Measurements from ENCODE around the gene PLCB3.
"Not testable (repeated sequence)": the region's sequence is repeated elsewhere in the genome, so short reads cannot be mapped to it uniquely, and the experiment has no call there.

PLCB3 gene

GRCh38 chr11:64304316-64305072 lies 53.2 kb downstream of the PLCB3 start:
- peak; percentile 94 for DNase-seq (ENCODE audit: low spot score)

- DNase-seq (ENCODE audit: low spot score) = peak; percentile 98
Measured at GRCh38 chr11:64305075-64305690, 53.9 kb downstream of the PLCB3 start, which contains the start of gene ESRRA. Gene ESRRA, plus strand, starts transcription at chr11:64305524. Its CDS starts 1,656 bp downstream, at chr11:64307180.

- DNase-seq (ENCODE audit: low spot score) = peak; percentile 59
Measured at GRCh38 chr11:64305691-64306562, 54.6 kb downstream of the PLCB3 start.

- no peak for DNase-seq (ENCODE audit: low spot score)
Measured at GRCh38 chr11:64306563-64306875, 55.2 kb downstream of the PLCB3 start.

- no peak for DNase-seq (ENCODE audit: low spot score)
Measured at GRCh38 chr11:64306876-64307622, 55.7 kb downstream of the PLCB3 start.

DNA sequence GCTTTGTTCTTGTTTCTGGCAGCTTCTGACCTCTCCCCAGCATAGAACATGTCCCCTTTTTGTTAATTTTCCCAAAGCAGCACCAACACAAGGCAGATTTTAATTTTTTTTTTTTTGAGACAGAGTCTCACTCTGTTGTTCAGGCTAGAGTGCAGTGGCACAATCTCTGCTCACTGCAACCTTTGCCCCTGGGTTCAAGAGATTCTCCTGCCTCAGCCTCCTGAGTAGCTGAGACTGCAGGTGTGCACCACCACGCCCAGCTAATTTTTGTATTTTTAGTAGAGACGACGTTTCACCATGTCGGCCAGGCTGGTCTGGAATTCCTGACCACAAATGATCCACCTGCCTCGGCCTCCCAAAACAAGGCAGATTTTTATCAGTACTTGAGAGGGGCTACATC lies 56.5 kb downstream of the PLCB3 start:
- not testable (repeated sequence) for DNase-seq (ENCODE audit: low spot score)

DNA sequence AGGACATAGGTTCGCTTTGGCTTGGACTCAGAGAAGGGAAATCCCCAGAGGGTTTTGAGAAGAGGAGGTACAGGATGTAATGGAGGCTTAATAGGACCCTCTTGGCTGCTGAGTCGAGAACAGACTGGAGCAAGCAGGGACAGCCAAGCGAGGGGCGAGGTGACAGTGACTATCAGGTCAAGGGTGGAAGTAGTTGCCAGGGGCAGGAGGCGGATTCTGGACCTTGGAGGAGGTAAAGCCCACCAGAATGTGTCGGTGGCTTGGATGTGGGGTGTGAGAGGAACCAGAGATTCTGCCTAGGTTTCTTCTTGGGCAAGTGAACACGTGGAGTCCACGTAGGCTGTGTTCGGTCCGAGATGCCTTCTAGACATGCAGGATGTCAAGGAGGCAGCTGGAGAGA lies 61.6 kb downstream of the PLCB3 start:
- DNase-seq (ENCODE audit: low spot score) = no peak

DNA sequence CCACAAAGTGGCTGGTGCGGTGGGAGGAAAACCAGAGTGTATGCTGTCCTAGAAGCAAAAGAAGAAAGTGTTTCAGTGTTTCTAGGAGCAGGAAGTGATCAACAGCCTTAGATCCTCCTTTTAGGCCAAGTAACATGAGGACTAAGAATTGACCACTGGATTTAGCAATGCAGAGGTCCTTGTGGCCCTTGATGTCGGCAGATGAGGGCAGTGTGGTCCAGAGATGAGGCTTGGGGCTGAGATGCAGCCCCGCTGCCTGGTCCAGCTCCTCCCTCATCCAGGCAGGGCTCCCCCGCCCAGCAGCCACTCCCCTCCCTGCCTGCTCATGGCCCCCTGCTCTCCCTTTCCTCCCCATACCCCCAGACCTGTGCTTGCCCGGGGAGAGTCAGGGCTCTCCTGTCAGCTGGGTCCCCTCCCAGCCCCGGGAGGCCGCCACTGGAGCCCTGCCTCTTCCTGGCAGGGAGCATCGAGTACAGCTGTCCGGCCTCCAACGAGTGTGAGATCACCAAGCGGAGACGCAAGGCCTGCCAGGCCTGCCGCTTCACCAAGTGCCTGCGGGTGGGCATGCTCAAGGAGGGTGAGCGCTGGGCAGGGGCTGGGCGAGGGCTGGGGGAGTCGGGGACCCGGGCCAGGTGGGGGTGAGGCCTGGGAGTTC lies 62.3 kb downstream of the PLCB3 start:
- no peak for DNase-seq (ENCODE audit: low spot score)

GRCh38 chr11:64314146-64314804 lies 62.9 kb downstream of the PLCB3 start:
- no peak for DNase-seq (ENCODE audit: low spot score)

- no peak for DNase-seq (ENCODE audit: low spot score)
Measured at GRCh38 chr11:64314805-64315561, 63.7 kb downstream of the PLCB3 start.

DNA sequence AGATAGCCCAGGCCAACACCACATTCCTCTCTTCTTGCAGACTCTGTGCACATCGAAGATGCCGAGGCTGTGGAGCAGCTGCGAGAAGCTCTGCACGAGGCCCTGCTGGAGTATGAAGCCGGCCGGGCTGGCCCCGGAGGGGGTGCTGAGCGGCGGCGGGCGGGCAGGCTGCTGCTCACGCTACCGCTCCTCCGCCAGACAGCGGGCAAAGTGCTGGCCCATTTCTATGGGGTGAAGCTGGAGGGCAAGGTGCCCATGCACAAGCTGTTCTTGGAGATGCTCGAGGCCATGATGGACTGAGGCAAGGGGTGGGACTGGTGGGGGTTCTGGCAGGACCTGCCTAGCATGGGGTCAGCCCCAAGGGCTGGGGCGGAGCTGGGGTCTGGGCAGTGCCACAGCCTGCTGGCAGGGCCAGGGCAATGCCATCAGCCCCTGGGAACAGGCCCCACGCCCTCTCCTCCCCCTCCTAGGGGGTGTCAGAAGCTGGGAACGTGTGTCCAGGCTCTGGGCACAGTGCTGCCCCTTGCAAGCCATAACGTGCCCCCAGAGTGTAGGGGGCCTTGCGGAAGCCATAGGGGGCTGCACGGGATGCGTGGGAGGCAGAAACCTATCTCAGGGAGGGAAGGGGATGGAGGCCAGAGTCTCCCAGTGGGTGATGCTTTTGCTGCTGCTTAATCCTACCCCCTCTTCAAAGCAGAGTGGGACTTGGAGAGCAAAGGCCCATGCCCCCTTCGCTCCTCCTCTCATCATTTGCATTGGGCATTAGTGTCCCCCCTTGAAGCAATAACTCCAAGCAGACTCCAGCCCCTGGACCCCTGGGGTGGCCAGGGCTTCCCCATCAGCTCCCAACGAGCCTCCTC lies 64.6 kb downstream of the PLCB3 start:
- not testable (repeated sequence) for DNase-seq (ENCODE audit: low spot score)

- DNase-seq (ENCODE audit: low spot score) = peak; percentile 54
Measured at GRCh38 chr11:64316672-64317324, 65.5 kb downstream of the PLCB3 start.

DNA sequence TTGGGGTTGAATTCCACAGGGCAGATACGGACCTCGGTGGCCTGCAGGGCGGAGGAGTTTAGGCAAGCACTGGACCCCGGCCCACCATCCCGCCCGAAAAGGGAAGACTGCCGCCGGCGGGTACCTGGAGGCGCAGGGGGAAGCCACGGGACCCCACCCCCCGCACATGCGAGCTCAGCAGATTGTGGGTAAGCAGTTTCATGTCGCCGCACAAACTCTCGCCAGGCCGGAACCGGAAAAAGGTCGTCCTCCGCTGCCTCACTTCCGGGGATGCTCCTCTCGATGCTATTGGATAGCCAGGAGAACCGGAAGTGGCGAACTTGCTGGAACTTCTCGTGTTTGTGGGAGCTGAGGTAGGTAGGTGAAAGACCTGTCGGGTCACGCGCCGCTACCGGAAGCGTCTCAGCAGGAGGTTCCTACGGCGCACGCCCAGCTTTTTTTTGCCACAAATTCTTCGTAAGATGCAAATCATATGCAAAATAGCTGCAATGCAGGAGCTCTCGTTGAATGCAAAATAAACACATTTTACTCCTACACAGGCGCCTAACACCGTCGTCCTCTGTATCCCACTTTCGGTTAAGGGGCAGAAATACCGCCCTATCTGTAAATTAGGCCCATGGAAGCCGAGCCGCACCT lies 66.1 kb downstream of the PLCB3 start, which contains the start of gene TRMT112:
TRMT112 (minus strand) TSS at position 235 of the 636 bp plus-strand sequence; CDS start at position 202, 33 bp downstream.
- DNase-seq (ENCODE audit: low spot score) = peak; percentile 97

DNA sequence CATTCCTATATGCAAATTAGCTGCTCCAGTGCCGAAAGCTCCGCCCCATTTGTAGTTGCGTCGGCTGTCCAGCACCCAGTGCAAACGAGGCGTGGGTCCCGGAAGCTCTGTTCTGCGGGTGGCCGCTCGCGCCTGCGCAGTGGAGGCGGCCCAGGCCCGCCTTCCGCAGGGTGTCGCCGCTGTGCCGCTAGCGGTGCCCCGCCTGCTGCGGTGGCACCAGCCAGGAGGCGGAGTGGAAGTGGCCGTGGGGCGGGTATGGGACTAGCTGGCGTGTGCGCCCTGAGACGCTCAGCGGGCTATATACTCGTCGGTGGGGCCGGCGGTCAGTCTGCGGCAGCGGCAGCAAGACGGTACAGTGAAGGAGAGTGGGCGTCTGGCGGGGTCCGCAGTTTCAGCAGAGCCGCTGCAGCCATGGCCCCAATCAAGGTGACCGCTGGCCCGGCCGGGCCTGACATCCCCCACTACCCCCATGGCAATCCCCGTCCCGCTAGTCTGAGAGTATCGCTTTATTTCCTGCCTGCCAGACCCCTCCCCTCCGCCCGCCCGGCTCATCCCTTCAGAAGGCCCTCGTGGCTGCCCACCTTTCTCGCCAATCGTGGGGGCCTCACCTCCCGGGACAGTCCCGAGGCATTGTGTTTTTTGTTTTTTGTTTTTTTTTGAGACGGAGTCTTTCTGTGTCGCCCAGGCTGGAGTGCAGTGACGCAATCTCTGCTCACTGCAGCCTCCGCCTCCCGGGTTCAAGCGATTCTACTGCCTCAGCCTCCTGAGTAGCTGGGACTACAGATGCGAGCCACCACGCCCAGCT lies 66.8 kb downstream of the PLCB3 start, which contains the start of gene PRDX5:
PRDX5 (plus strand) TSS at position 161 of the 805 bp plus-strand sequence; CDS start at position 256, 95 bp downstream.
- peak; percentile 99 for DNase-seq (ENCODE audit: low spot score)
